Keratinocyte (primary cell): Measurements from ENCODE around the gene PER2.

Source experiments
- CTCF ChIP-seq, 3 experiments: IDR thresholded peaks in 1 of 3; conservative IDR thresholded peaks in 1 of 3; optimal IDR thresholded peaks in 1 of 3; 2 replicates in 2 of 3; 3 replicates in 1 of 3; pipeline versions ENCODE3 to v1.5.1; 2011; ENCODE audit warnings: low read length in 3 of 3, mild to moderate bottlenecking in 3 of 3, moderate library complexity in 2 of 3, control low read depth in 1 of 3, inconsistent platforms in 1 of 3; ENCODE audit not compliant: insufficient read depth in 2 of 3; ENCODE audit errors: extremely low read depth in 1 of 3
- EZH2 ChIP-seq: IDR thresholded peaks from one replicate; pipeline ENCODE4 v1.6.1; 2012; ENCODE audit warnings: inconsistent platforms, mild to moderate bottlenecking, low read length, moderate library complexity

GRCh38 chr2:238302087-238302486 is 13.7 kb upstream of the PER2 start:
- TF ChIP-seq CTCF (optimal IDR thresholded peaks at IDR 0.05 in 1 of 3, IDR thresholded peaks at IDR 0.05 in 1 of 3, conservative IDR thresholded peaks at IDR 0.05 in 1 of 3; ENCODE audit: extremely low read depth in 1 of 3, insufficient read depth in 2 of 3, low read length in 3 of 3): no peak
- TF ChIP-seq EZH2: no peak
